Lung (tissue), 12 donors: Measurements from ENCODE around the gene COQ2. TPM values are rescaled to one million over a fixed set of nuclear protein-coding genes. Genes with fewer than 3 reads are reported as not detected.
"Not testable (repeated sequence)": the region's sequence is repeated elsewhere in the genome, so short reads cannot be mapped to it uniquely, and the experiment has no call there.

Experiments used
- ATAC-seq: fragments of 200-7000 bp; cut with Tn5 transposase; one replicate; pipeline ENCODE4 v1.9.1; 2020; ENCODE audit warnings: moderate number of reproducible peaks; ENCODE audit not compliant: insufficient read depth, low FRiP score
- DNase-seq, 3 donors: peaks; one replicate each; pipeline ENCODE4 v3.0.0-alpha.2; 2013 to 2017
- H3K27ac ChIP-seq, 2 donors: one replicate each; pipeline ENCODE4 v1.5.1; 2013; ENCODE audit warnings: mild to moderate bottlenecking in 2 of 2, moderate library complexity in 2 of 2, control low read depth in 1 of 2, inconsistent platforms in 1 of 2, low read depth in 1 of 2, low read length in 1 of 2
- H3K27me3 ChIP-seq, 3 donors: one replicate each; pipeline ENCODE4 v1.5.1; 2013; ENCODE audit warnings: low read length in 2 of 3; ENCODE audit not compliant: control insufficient read depth in 3 of 3, insufficient read depth in 3 of 3
- H3K36me3 ChIP-seq, 4 donors: one replicate each; pipeline ENCODE4 v1.5.1; 2013; ENCODE audit warnings: low read length in 4 of 4, mild to moderate bottlenecking in 1 of 4, moderate library complexity in 1 of 4; ENCODE audit not compliant: control insufficient read depth in 4 of 4, insufficient read depth in 4 of 4
- H3K4me1 ChIP-seq, 5 donors: one replicate each; pipeline ENCODE4 v1.5.1; 2013; ENCODE audit warnings: low read length in 5 of 5, mild to moderate bottlenecking in 2 of 5, moderate library complexity in 1 of 5; ENCODE audit not compliant: control insufficient read depth in 5 of 5, insufficient read depth in 5 of 5
- H3K4me3 ChIP-seq: one replicate; pipeline ENCODE4 v1.5.1; 2013; ENCODE audit warnings: mild to moderate bottlenecking, control low read depth, moderate library complexity
- H3K9ac ChIP-seq, 2 donors: one replicate each; pipeline ENCODE4 v1.5.1; 2013; ENCODE audit warnings: low read length in 2 of 2, control low read depth in 1 of 2; ENCODE audit not compliant: insufficient read depth in 1 of 2
- H3K9me3 ChIP-seq, 4 donors: one replicate each; pipeline ENCODE4 v1.5.1; 2013; ENCODE audit warnings: low read length in 3 of 4, mild to moderate bottlenecking in 1 of 4, moderate library complexity in 1 of 4; ENCODE audit not compliant: control insufficient read depth in 4 of 4, insufficient read depth in 3 of 4
- CTCF ChIP-seq: IDR thresholded peaks from 2 replicates; pipeline ENCODE4 v1.5.1; 2012; ENCODE audit warnings: mild to moderate bottlenecking; ENCODE audit errors: control extremely low read depth, extremely low read depth
- WGBS, 2 donors: extraction: QIAGEN DNeasy Blood & Tissue Kit; methylation state at CpG; one replicate each; pipeline ENCODE4 v1.1.7; 2013; 5-methylcytosine and 5-hydroxymethylcytosine counted together
- polyA plus RNA-seq, 2 donors: library from polyadenylated mRNA; stranded (reverse); fragments of 200-250 nt; gene quantifications; one replicate each; pipeline ENCODE4 v1.2.1, GENCODE V29; 2013
- total RNA-seq, 2 donors: library from RNA; depleted of rRNA in 1 of 2; stranded (reverse); fragments of >200 nt in 1 of 2; gene quantifications; one replicate each; pipeline ENCODE4 v1.2.1, GENCODE V29; 2014 to 2021
- donor health status: control.
- donor health status: control.
- donor health status: Bipolar disorder and iron deficiency.
- donor health status: healthy.
- donor health status: DM: yes; HTN: yes; CAD: no.

COQ2 gene
- total and polyA plus RNA-seq, 4 donors = 7.5 to 15.1 (median 9.6) TPM

- no peak for TF ChIP-seq CTCF
- H3K9me3 ChIP-seq = no peaks in the 10 kb centered on the region
- no peaks in the 10 kb centered on the region for H3K36me3 ChIP-seq
- no peak for DNase-seq
- no peak overlapping the region for H3K27ac ChIP-seq
- H3K9ac ChIP-seq = no peak overlapping the region
- no peak for ATAC-seq
- no peak overlapping the region for H3K4me3 ChIP-seq
- no peaks in the 10 kb centered on the region for H3K27me3 ChIP-seq
- 78 to 81% methylated on average over 4 of the region's 4 CpGs for WGBS, 2 donors
- no peaks in the 10 kb centered on the region for H3K4me1 ChIP-seq
These were observed 49.5 kb downstream of the COQ2 start for GRCh38 chr4:83234902-83235644.

- H3K27ac ChIP-seq, ATAC-seq, DNase-seq, H3K4me1 ChIP-seq, H3K27me3 ChIP-seq, H3K9ac ChIP-seq, H3K36me3 ChIP-seq, H3K4me3 ChIP-seq, H3K9me3 ChIP-seq: not testable (repeated sequence)
- 87 to 88% methylated on average over 3 of the region's 3 CpGs for WGBS, 2 donors
These were observed 50.2 kb downstream of the COQ2 start for GRCh38 chr4:83234387-83234786.

- DNase-seq (peak in 1 of 3 donors; percentile 10), ATAC-seq (no peak)
- no peak for TF ChIP-seq CTCF
- H3K9ac ChIP-seq = no peak overlapping the region
- no peak overlapping the region for H3K4me3 ChIP-seq
- WGBS, 2 donors = 20 to 34% methylated on average over 1 of the region's 1 CpG
- no peaks in the 10 kb centered on the region for H3K27me3 ChIP-seq
- no peaks in the 10 kb centered on the region for H3K9me3 ChIP-seq
- H3K27ac ChIP-seq = no peak overlapping the region
- H3K4me1 ChIP-seq = no peaks in the 10 kb centered on the region
- no peaks in the 10 kb centered on the region for H3K36me3 ChIP-seq
These were observed 52.5 kb downstream of the COQ2 start for GRCh38 chr4:83232082-83232481.

GRCh38 chr4:83231620-83232076 lies 53.0 kb downstream of the COQ2 start:
- ATAC-seq (peak; percentile 41), DNase-seq (no peak)
- Histone ChIP-seq H3K4me3 (no peak overlapping the region), H3K27ac (no peak overlapping the region), H3K9me3 (no peaks in the 10 kb centered on the region), H3K9ac (no peak overlapping the region), H3K36me3 (no peaks in the 10 kb centered on the region), H3K4me1 (no peaks in the 10 kb centered on the region), H3K27me3 (no peaks in the 10 kb centered on the region)
- WGBS, 2 donors = 31 to 58% methylated on average over 1 of the region's 1 CpG
- TF ChIP-seq CTCF = no peak
